HEK293 (cell line): Measurements from ENCODE around the gene KCNMA1.

ENCODE experiments used
- CTCF ChIA-PET: fragments of 350-600 bp; formaldehyde crosslinking; extraction: SDS; loops from one replicate; lab custom pipeline; 2021; ENCODE audit warnings: antibody characterized with exemption; lab: Yijun Ruan, JAX
- POLR2A ChIA-PET: fragments of 300-600 bp; formaldehyde crosslinking; extraction: SDS; loops from one replicate; lab custom pipeline; 2020; ENCODE audit warnings: antibody characterized with exemption, inconsistent platforms; lab: Yijun Ruan, JAX
- H3K27ac ChIP-seq: fragments of 200-500 bp; sonication (Bioruptor generic); 2 replicates; pipeline ENCODE4 v1.5.1; 2014; ENCODE audit warnings: low read depth, low read length, control low read depth, inconsistent platforms; ENCODE audit errors: extremely low read depth
- H3K36me3 ChIP-seq, 2 experiments: fragments of 200-500 bp in 1 of 2; sonication (Bioruptor generic) in 1 of 2; 1 replicate in 1 of 2; 2 replicates in 1 of 2; pipeline ENCODE4 v1.5.1; 2014 to 2017; ENCODE audit warnings: inconsistent platforms in 2 of 2, low read length in 2 of 2; ENCODE audit not compliant: control insufficient read depth in 2 of 2, insufficient read depth in 1 of 2
- H3K4me1 ChIP-seq: fragments of 200-500 bp; sonication (Bioruptor generic); 2 replicates; pipeline ENCODE4 v1.5.1; 2014; ENCODE audit warnings: mild to moderate bottlenecking, low read length, inconsistent platforms; ENCODE audit not compliant: control insufficient read depth, insufficient read depth
- H3K4me3 ChIP-seq: 2 replicates; pipeline ENCODE4 v1.5.1; 2011; ENCODE audit warnings: low read depth, mild to moderate bottlenecking, control low read depth, low read length, moderate library complexity
- H3K9me3 ChIP-seq: fragments of 200-500 bp; sonication (Bioruptor generic); 2 replicates; pipeline ENCODE4 v1.5.1; 2014; ENCODE audit warnings: low read depth, low read length, inconsistent platforms; ENCODE audit not compliant: control insufficient read depth, insufficient read depth
- FEZF1 ChIP-seq: fragments of 450-650 bp; formaldehyde crosslinking; IDR thresholded peaks from 2 replicates; pipeline ENCODE4 v1.5.1; 2016; ENCODE audit warnings: missing biosample characterization, missing genetic modification characterization
- GLIS1 ChIP-seq: fragments of 450-650 bp; formaldehyde crosslinking; IDR thresholded peaks from 2 replicates; pipeline ENCODE4 v1.5.1; 2016; ENCODE audit warnings: missing biosample characterization, missing genetic modification characterization
- GLIS2 ChIP-seq: fragments of 450-650 bp; formaldehyde crosslinking; IDR thresholded peaks from 2 replicates; pipeline ENCODE4 v1.5.1; 2016; ENCODE audit warnings: missing biosample characterization, missing genetic modification characterization
- SALL2 ChIP-seq: fragments of 450-650 bp; formaldehyde crosslinking; IDR thresholded peaks from 2 replicates; pipeline ENCODE4 v1.5.0; 2017; ENCODE audit warnings: missing biosample characterization, mild to moderate bottlenecking, missing genetic modification characterization, borderline replicate concordance
- TRIM28 ChIP-seq: IDR thresholded peaks from 2 replicates; pipeline ENCODE4 v1.6.1; 2011; ENCODE audit warnings: low read length, control low read depth, borderline replicate concordance
- WT1 ChIP-seq: fragments of 450-650 bp; formaldehyde crosslinking; IDR thresholded peaks from 2 replicates; pipeline ENCODE4 v1.5.1; 2016; ENCODE audit warnings: missing biosample characterization, missing genetic modification characterization
- ZEB2 ChIP-seq: fragments of 450-650 bp; formaldehyde crosslinking; IDR thresholded peaks from 2 replicates; pipeline ENCODE4 v1.5.1; 2016; ENCODE audit warnings: missing biosample characterization, missing genetic modification characterization
- ZNF112 ChIP-seq: fragments of 450-650 bp; formaldehyde crosslinking; IDR thresholded peaks from 2 replicates; pipeline ENCODE4 v1.5.0; 2017; ENCODE audit warnings: missing biosample characterization, missing genetic modification characterization
- ZNF157 ChIP-seq: fragments of 450-650 bp; formaldehyde crosslinking; IDR thresholded peaks from 2 replicates; pipeline ENCODE4 v1.5.1; 2016; ENCODE audit warnings: missing biosample characterization, missing genetic modification characterization
- ZNF239 ChIP-seq: fragments of 450-650 bp; formaldehyde crosslinking; IDR thresholded peaks from 2 replicates; pipeline ENCODE4 v1.5.1; 2016; ENCODE audit warnings: missing biosample characterization, missing genetic modification characterization
- ZNF335 ChIP-seq: fragments of 450-650 bp; formaldehyde crosslinking; conservative IDR thresholded peaks from 2 replicates; pipeline ENCODE4 v1.5.1; 2016; ENCODE audit warnings: missing biosample characterization, missing genetic modification characterization
- ZNF366 ChIP-seq: fragments of 450-650 bp; formaldehyde crosslinking; conservative IDR thresholded peaks from 2 replicates; pipeline ENCODE4 v1.5.1; 2016; ENCODE audit warnings: missing biosample characterization, missing genetic modification characterization
- ZNF473 ChIP-seq: fragments of 450-650 bp; formaldehyde crosslinking; IDR thresholded peaks from 2 replicates; pipeline ENCODE4 v1.5.1; 2017; ENCODE audit warnings: missing biosample characterization, missing genetic modification characterization
- ZNF544 ChIP-seq: fragments of 450-650 bp; formaldehyde crosslinking; IDR thresholded peaks from 2 replicates; pipeline ENCODE4 v1.5.0; 2017; ENCODE audit warnings: missing biosample characterization, missing genetic modification characterization
- ZNF776 ChIP-seq: fragments of 450-650 bp; formaldehyde crosslinking; IDR thresholded peaks from 2 replicates; pipeline ENCODE4 v1.5.0; 2017; ENCODE audit warnings: missing biosample characterization, missing genetic modification characterization, borderline replicate concordance
- ZNF837 ChIP-seq: fragments of 450-650 bp; formaldehyde crosslinking; IDR thresholded peaks from 2 replicates; pipeline ENCODE4 v1.5.1; 2016; ENCODE audit warnings: missing biosample characterization, missing genetic modification characterization
- ZSCAN16 ChIP-seq: fragments of 450-650 bp; formaldehyde crosslinking; IDR thresholded peaks from 2 replicates; pipeline ENCODE4 v1.5.1; 2016; ENCODE audit warnings: missing biosample characterization, missing genetic modification characterization
- TF ChIP-seq, protein P1 (sequence below): fragments of 450-650 bp; formaldehyde crosslinking; IDR thresholded peaks from 2 replicates; pipeline ENCODE4 v1.5.1; 2016; ENCODE audit warnings: missing biosample characterization, missing genetic modification characterization
- TF ChIP-seq, protein P2 (sequence below): fragments of 450-650 bp; formaldehyde crosslinking; IDR thresholded peaks from 2 replicates; pipeline ENCODE4 v1.5.1; 2016; ENCODE audit warnings: missing biosample characterization, missing genetic modification characterization
- TF ChIP-seq, protein P3 (sequence below): fragments of 450-650 bp; formaldehyde crosslinking; IDR thresholded peaks from 2 replicates; pipeline ENCODE4 v1.5.1; 2016; ENCODE audit warnings: missing biosample characterization, missing genetic modification characterization
- TF ChIP-seq, protein P4 (sequence below): fragments of 450-650 bp; formaldehyde crosslinking; IDR thresholded peaks from 2 replicates; pipeline ENCODE4 v1.5.1; 2017; ENCODE audit warnings: missing biosample characterization, missing genetic modification characterization
- TF ChIP-seq, protein P5 (sequence below): fragments of 450-650 bp; formaldehyde crosslinking; IDR thresholded peaks from 2 replicates; pipeline ENCODE4 v1.5.1; 2016; ENCODE audit warnings: missing biosample characterization, missing genetic modification characterization, low read depth
- TF ChIP-seq, protein P6 (sequence below): fragments of 450-650 bp; formaldehyde crosslinking; IDR thresholded peaks from 2 replicates; pipeline ENCODE4; 2016; ENCODE audit warnings: missing biosample characterization, missing genetic modification characterization

KCNMA1 gene

DNA sequence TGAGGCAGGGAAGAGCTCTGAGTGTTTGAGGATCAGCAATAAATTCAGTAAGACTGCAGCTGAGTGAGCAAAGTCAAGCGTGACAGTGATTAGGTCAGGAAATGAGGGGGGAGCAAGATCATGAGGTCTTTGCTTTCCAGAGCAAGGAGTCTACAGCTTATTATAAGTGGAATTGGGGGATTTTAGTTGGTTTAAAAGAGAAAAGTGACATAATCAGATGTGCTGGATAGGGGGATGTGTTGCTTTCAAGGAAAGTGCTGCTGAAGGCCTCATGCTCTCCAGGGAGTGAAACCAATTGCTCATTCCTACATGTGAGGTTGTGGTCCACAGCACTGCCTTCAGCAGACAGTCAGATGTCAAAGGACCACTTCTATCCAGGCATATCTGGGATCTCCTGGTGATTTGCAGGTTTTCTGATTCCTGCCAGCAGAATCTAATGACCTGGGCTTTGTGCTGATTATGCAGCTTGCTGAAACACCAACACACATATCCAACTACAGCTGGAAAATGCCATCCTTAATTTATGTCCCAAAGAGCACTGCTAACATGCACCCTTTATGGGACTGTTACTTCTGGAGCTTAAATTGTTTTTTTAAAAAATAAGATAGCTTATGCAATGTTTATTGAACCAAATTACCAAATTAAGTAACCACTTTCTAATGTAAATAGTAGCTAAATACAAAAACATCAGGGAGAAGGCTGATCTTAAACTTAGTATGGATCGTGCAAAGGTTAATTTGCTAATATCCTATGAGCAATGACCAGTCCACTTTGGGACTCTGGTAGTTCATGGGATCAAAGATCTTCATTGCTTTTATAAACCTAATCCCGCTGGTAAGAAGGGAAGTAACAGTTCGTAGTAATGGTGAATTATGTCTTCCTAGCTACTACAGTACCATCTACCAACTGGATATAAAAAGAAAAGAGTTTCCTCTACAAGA, 607.6 kb downstream of the KCNMA1 start:
- H3K36me3 ChIP-seq: no peaks in the 10 kb centered on the region
- H3K4me1 ChIP-seq: no peaks in the 10 kb centered on the region
- TF ChIP-seq, protein P1, sequence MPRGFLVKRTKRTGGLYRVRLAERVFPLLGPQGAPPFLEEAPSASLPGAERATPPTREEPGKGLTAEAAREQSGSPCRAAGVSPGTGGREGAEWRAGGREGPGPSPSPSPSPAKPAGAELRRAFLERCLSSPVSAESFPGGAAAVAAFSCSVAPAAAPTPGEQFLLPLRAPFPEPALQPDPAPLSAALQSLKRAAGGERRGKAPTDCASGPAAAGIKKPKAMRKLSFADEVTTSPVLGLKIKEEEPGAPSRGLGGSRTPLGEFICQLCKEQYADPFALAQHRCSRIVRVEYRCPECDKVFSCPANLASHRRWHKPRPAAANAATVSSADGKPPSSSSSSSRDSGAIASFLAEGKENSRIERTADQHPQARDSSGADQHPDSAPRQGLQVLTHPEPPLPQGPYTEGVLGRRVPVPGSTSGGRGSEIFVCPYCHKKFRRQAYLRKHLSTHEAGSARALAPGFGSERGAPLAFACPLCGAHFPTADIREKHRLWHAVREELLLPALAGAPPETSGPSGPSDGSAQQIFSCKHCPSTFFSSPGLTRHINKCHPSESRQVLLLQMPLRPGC (tag by site-specific recombination): no peak
- TF ChIP-seq WT1 (tag by site-specific recombination) (no peak), ZNF157 (tag by site-specific recombination) (no peak), ZNF335 (tag by site-specific recombination) (0 out of 2 replicates have a peak, but pooled peaks have one; percentile 15), ZNF776 (tag by site-specific recombination) (no peak), ZNF112 (no peak), ZNF837 (tag by site-specific recombination) (no peak), FEZF1 (tag by site-specific recombination) (no peak), GLIS2 (no peak), TRIM28 (0 out of 2 replicates have a peak, but pooled peaks have one; percentile 26)
- TF ChIP-seq, protein P2, sequence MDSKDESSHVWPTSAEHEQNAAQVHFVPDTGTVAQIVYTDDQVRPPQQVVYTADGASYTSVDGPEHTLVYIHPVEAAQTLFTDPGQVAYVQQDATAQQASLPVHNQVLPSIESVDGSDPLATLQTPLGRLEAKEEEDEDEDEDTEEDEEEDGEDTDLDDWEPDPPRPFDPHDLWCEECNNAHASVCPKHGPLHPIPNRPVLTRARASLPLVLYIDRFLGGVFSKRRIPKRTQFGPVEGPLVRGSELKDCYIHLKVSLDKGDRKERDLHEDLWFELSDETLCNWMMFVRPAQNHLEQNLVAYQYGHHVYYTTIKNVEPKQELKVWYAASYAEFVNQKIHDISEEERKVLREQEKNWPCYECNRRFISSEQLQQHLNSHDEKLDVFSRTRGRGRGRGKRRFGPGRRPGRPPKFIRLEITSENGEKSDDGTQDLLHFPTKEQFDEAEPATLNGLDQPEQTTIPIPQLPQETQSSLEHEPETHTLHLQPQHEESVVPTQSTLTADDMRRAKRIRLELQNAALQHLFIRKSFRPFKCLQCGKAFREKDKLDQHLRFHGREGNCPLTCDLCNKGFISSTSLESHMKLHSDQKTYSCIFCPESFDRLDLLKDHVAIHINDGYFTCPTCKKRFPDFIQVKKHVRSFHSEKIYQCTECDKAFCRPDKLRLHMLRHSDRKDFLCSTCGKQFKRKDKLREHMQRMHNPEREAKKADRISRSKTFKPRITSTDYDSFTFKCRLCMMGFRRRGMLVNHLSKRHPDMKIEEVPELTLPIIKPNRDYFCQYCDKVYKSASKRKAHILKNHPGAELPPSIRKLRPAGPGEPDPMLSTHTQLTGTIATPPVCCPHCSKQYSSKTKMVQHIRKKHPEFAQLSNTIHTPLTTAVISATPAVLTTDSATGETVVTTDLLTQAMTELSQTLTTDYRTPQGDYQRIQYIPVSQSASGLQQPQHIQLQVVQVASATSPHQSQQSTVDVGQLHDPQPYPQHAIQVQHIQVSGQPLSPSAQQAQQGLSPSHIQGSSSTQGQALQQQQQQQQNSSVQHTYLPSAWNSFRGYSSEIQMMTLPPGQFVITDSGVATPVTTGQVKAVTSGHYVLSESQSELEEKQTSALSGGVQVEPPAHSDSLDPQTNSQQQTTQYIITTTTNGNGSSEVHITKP (tag by site-specific recombination): no peak
- TF ChIP-seq, protein P3, sequence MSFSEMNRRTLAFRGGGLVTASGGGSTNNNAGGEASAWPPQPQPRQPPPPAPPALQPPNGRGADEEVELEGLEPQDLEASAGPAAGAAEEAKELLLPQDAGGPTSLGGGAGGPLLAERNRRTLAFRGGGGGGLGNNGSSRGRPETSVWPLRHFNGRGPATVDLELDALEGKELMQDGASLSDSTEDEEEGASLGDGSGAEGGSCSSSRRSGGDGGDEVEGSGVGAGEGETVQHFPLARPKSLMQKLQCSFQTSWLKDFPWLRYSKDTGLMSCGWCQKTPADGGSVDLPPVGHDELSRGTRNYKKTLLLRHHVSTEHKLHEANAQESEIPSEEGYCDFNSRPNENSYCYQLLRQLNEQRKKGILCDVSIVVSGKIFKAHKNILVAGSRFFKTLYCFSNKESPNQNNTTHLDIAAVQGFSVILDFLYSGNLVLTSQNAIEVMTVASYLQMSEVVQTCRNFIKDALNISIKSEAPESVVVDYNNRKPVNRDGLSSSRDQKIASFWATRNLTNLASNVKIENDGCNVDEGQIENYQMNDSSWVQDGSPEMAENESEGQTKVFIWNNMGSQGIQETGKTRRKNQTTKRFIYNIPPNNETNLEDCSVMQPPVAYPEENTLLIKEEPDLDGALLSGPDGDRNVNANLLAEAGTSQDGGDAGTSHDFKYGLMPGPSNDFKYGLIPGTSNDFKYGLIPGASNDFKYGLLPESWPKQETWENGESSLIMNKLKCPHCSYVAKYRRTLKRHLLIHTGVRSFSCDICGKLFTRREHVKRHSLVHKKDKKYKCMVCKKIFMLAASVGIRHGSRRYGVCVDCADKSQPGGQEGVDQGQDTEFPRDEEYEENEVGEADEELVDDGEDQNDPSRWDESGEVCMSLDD: no peak
- TF ChIP-seq, protein P4, sequence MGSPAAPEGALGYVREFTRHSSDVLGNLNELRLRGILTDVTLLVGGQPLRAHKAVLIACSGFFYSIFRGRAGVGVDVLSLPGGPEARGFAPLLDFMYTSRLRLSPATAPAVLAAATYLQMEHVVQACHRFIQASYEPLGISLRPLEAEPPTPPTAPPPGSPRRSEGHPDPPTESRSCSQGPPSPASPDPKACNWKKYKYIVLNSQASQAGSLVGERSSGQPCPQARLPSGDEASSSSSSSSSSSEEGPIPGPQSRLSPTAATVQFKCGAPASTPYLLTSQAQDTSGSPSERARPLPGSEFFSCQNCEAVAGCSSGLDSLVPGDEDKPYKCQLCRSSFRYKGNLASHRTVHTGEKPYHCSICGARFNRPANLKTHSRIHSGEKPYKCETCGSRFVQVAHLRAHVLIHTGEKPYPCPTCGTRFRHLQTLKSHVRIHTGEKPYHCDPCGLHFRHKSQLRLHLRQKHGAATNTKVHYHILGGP (tag by site-specific recombination): peak; percentile 78; the same call in 1 of the 2 replicates
- CTCF ChIA-PET: interaction anchor here (2.4 kb wide), 1 partner anchor 8 kb away, joined by 10 read pairs; no protein-coding TSS in a partner anchor
- H3K27ac ChIP-seq: no peak overlapping the region
- POLR2A ChIA-PET: no interaction called here
- no peaks in the 10 kb centered on the region for H3K9me3 ChIP-seq
- H3K4me3 ChIP-seq: no peak overlapping the region

DNA sequence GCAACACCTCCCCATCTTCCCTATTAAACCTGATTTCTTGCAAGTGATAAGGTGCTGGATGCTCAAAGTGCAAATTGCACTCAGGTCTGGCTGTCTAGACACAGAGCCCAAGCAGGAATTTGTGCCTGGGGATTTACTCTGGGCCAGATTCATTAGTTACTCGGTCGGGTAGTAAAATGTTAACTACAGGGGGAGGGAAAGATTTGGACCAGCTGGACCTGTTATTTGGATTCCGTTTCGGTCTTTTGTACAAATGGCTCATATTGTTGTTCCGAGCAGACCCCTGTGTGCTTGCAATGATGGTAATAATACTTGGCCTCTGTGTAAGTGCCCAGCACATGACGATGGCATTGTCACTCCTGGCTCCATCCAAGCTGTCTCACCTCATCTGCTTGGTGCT, 609.6 kb downstream of the KCNMA1 start:
- CTCF ChIA-PET: interaction anchor here (1.9 to 2.4 kb wide), 3 partner anchors 9 to 22 kb away, joined by 5 to 10 read pairs (median 5); no protein-coding TSS in a partner anchor
- H3K27ac ChIP-seq: no peak overlapping the region
- TF ChIP-seq GLIS1 (tag by site-specific recombination) (no peak), SALL2 (tag by site-specific recombination) (no peak), ZNF544 (tag by site-specific recombination) (no peak), ZNF473 (tag by site-specific recombination) (no peak), ZNF366 (no peak), ZSCAN16 (tag by site-specific recombination) (no peak), ZEB2 (tag by site-specific recombination) (no peak), ZNF239 (tag by site-specific recombination) (no peak)
- TF ChIP-seq, protein P5, sequence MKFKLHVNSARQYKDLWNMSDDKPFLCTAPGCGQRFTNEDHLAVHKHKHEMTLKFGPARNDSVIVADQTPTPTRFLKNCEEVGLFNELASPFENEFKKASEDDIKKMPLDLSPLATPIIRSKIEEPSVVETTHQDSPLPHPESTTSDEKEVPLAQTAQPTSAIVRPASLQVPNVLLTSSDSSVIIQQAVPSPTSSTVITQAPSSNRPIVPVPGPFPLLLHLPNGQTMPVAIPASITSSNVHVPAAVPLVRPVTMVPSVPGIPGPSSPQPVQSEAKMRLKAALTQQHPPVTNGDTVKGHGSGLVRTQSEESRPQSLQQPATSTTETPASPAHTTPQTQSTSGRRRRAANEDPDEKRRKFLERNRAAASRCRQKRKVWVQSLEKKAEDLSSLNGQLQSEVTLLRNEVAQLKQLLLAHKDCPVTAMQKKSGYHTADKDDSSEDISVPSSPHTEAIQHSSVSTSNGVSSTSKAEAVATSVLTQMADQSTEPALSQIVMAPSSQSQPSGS (tag by site-specific recombination): no peak
- TF ChIP-seq, protein P6, sequence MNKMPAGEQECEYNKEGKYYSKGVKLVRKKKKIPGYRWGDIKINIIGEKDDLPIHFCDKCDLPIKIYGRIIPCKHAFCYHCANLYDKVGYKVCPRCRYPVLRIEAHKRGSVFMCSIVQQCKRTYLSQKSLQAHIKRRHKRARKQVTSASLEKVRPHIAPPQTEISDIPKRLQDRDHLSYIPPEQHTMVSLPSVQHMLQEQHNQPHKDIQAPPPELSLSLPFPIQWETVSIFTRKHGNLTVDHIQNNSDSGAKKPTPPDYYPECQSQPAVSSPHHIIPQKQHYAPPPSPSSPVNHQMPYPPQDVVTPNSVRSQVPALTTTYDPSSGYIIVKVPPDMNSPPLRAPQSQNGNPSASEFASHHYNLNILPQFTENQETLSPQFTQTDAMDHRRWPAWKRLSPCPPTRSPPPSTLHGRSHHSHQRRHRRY: no peak

More for the DNA sequence above, 609.6 kb downstream of the KCNMA1 start:
- no peak overlapping the region for H3K4me3 ChIP-seq
- POLR2A ChIA-PET: no interaction called here
- H3K36me3 ChIP-seq: no peaks in the 10 kb centered on the region
- no peaks in the 10 kb centered on the region for H3K4me1 ChIP-seq
- no peaks in the 10 kb centered on the region for H3K9me3 ChIP-seq
